ENCODE measurements around the gene TYW1. TPM values are rescaled to one million over a fixed set of nuclear protein-coding genes. Genes with fewer than 3 reads are reported as not detected.
"Not testable (repeated sequence)": the region's sequence is repeated elsewhere in the genome, so short reads cannot be mapped to it uniquely, and the experiment has no call there.

Gene TYW1
- total RNA-seq, 1 donor from 2014 or later, result 16.6 TPM

DNA sequence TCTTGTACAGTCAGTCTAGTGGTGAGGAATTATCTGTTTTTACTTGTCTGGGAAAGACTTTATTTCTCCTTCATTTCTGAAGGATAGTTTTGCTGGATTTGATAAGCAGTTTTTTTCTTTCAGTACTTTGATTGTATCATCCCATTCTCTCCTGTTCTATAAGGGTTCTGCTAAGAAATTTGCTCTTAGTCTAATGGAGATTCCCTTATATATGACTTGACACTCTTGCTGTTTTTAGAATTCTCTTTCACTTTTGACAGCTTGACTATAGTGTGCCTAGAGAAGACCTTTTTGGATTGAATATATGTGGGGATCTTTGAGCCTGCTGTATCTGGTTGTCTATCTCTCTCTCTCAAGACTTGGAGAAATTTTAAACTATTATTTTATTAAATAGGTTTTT is 157.7 kb downstream of the TYW1 start:
- H3K4me3 ChIP-seq (ENCODE audit: insufficient read depth, low read depth, low read length); H2AFZ ChIP-seq (ENCODE audit: low read depth, low read length); DNase-seq (ENCODE audit: low read depth); H3K36me3 ChIP-seq (ENCODE audit: insufficient read depth, low read length); H3K4me3 Mint-ChIP-seq (ENCODE audit: unreplicated experiment); H3K4me1 ChIP-seq (ENCODE audit: insufficient read depth, low read length); H3K4me2 ChIP-seq (ENCODE audit: low read length); H3K27me3 ChIP-seq (ENCODE audit: insufficient read depth, low read length); FAIRE-seq; H3K9ac ChIP-seq (ENCODE audit: low read length); H3K27ac Mint-ChIP-seq (ENCODE audit: unreplicated experiment); H3K9me3 Mint-ChIP-seq (ENCODE audit: unreplicated experiment); H3K4me1 Mint-ChIP-seq (ENCODE audit: low read depth, unreplicated experiment); H3K9me3 ChIP-seq (ENCODE audit: insufficient read depth, low read depth, low read length); H4K20me1 ChIP-seq (ENCODE audit: insufficient read depth, low read length); H3K27me3 Mint-ChIP-seq (ENCODE audit: low read depth, unreplicated experiment); H3K27ac ChIP-seq (ENCODE audit: low read depth, low read length); H3K79me2 ChIP-seq (ENCODE audit: insufficient read depth, low read length): not testable (repeated sequence)
- peaks cover 17% of the 10 kb centered on the region for H3K36me3 Mint-ChIP-seq (ENCODE audit: low read depth, unreplicated experiment)

DNA sequence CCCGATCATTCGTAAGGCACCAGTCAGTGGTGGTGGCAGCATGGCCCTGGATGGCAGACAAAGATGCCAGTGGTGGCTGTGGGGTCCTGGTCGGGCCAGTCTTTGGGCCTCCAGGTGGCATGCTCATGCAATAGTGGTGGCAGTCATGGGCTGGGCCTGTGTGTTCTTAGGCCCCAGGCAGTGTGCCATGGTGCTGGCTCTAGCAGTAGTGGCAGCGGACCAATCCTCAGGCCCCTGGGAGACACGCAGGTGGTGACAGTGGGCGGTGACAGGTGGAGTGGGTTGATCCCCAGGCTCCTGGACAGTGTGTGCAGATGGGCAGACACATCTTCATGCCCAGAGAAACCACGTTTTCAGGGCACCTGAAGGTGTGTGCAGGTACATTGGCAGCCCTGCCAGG is 159.4 kb downstream of the TYW1 start:
- not testable (repeated sequence) for H3K9ac ChIP-seq (ENCODE audit: low read length); H2AFZ ChIP-seq (ENCODE audit: low read depth, low read length); H3K4me1 Mint-ChIP-seq (ENCODE audit: low read depth, unreplicated experiment); H4K20me1 ChIP-seq (ENCODE audit: insufficient read depth, low read length); H3K27ac ChIP-seq (ENCODE audit: low read depth, low read length); H3K9me3 Mint-ChIP-seq (ENCODE audit: unreplicated experiment); H3K9me3 ChIP-seq (ENCODE audit: insufficient read depth, low read depth, low read length); H3K27me3 Mint-ChIP-seq (ENCODE audit: low read depth, unreplicated experiment); H3K4me3 Mint-ChIP-seq (ENCODE audit: unreplicated experiment); H3K4me3 ChIP-seq (ENCODE audit: insufficient read depth, low read depth, low read length); H3K4me1 ChIP-seq (ENCODE audit: insufficient read depth, low read length); DNase-seq (ENCODE audit: low read depth); H3K4me2 ChIP-seq (ENCODE audit: low read length); H3K27ac Mint-ChIP-seq (ENCODE audit: unreplicated experiment); H3K79me2 ChIP-seq (ENCODE audit: insufficient read depth, low read length); FAIRE-seq; H3K27me3 ChIP-seq (ENCODE audit: insufficient read depth, low read length); H3K36me3 ChIP-seq (ENCODE audit: insufficient read depth, low read length)
- peaks cover 17% of the 10 kb centered on the region for H3K36me3 Mint-ChIP-seq (ENCODE audit: low read depth, unreplicated experiment)

DNA sequence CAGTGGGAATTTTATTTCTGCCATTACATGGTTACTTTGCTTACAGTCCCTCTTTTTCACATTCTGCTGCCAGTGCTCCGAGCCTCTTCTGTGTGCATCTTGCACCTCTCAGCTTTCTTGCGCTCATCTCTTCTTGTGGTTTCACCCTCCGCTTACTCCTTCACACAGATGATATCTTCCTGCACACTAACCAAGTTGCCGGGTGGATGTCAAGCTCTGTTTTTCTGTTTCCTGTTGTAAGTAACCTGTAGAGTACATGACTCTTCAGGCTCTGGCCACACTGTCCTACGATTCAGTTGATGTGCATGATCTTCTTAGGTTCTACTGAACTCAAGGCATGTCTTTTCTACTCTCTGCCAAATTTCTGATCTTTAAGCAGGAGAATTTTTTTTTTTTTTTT is 166.7 kb downstream of the TYW1 start:
- peak; percentile 20 for FAIRE-seq
- H3K9ac ChIP-seq (ENCODE audit: low read length); H3K4me1 ChIP-seq (ENCODE audit: insufficient read depth, low read length); H3K4me3 ChIP-seq (ENCODE audit: insufficient read depth, low read depth, low read length); DNase-seq (ENCODE audit: low read depth); H3K4me1 Mint-ChIP-seq (ENCODE audit: low read depth, unreplicated experiment); H4K20me1 ChIP-seq (ENCODE audit: insufficient read depth, low read length); H3K27me3 ChIP-seq (ENCODE audit: insufficient read depth, low read length); H3K4me2 ChIP-seq (ENCODE audit: low read length); H3K9me3 Mint-ChIP-seq (ENCODE audit: unreplicated experiment); H3K27me3 Mint-ChIP-seq (ENCODE audit: low read depth, unreplicated experiment); H3K4me3 Mint-ChIP-seq (ENCODE audit: unreplicated experiment); H3K27ac ChIP-seq (ENCODE audit: low read depth, low read length); H3K9me3 ChIP-seq (ENCODE audit: insufficient read depth, low read depth, low read length); H3K27ac Mint-ChIP-seq (ENCODE audit: unreplicated experiment); H3K79me2 ChIP-seq (ENCODE audit: insufficient read depth, low read length); H3K36me3 Mint-ChIP-seq (ENCODE audit: low read depth, unreplicated experiment); H3K36me3 ChIP-seq (ENCODE audit: insufficient read depth, low read length); H2AFZ ChIP-seq (ENCODE audit: low read depth, low read length): not testable (repeated sequence)

DNA sequence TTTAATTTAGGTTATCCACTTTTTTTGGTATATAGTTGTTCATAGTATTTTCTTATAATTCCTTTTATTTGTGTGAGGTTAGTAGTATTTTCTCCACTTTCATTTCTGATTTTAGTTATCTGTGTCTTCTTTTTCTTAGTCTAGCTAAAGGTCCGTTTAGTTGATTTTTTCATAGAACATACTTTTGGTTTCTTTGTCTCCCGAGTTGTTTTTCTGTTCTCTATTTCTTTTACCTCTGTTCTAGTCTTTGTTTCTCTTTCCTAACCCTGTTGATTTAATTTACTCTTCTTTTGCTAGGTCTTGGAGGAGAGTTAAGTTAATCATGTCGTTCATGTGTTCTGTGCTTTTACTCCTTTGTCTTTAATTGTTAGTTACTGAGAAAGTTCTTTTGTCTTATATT is 174.5 kb downstream of the TYW1 start:
- not testable (repeated sequence) for H3K9ac ChIP-seq (ENCODE audit: low read length); H3K27ac ChIP-seq (ENCODE audit: low read depth, low read length); H3K79me2 ChIP-seq (ENCODE audit: insufficient read depth, low read length); H3K4me1 Mint-ChIP-seq (ENCODE audit: low read depth, unreplicated experiment); H3K27me3 ChIP-seq (ENCODE audit: insufficient read depth, low read length); H2AFZ ChIP-seq (ENCODE audit: low read depth, low read length); DNase-seq (ENCODE audit: low read depth); H4K20me1 ChIP-seq (ENCODE audit: insufficient read depth, low read length); H3K9me3 Mint-ChIP-seq (ENCODE audit: unreplicated experiment); H3K4me3 ChIP-seq (ENCODE audit: insufficient read depth, low read depth, low read length); FAIRE-seq; H3K36me3 ChIP-seq (ENCODE audit: insufficient read depth, low read length); H3K36me3 Mint-ChIP-seq (ENCODE audit: low read depth, unreplicated experiment); H3K27ac Mint-ChIP-seq (ENCODE audit: unreplicated experiment); H3K27me3 Mint-ChIP-seq (ENCODE audit: low read depth, unreplicated experiment); H3K9me3 ChIP-seq (ENCODE audit: insufficient read depth, low read depth, low read length); H3K4me3 Mint-ChIP-seq (ENCODE audit: unreplicated experiment); H3K4me2 ChIP-seq (ENCODE audit: low read length); H3K4me1 ChIP-seq (ENCODE audit: insufficient read depth, low read length)
